B cell (primary cell): Measurements from ENCODE around the gene SCN8A. TPM values are rescaled to one million over a fixed set of nuclear protein-coding genes. Genes with fewer than 3 reads are reported as not detected.

Experiments
- ATAC-seq: fragments of 200-7000 bp; cut with Tn5 transposase; one replicate; pipeline ENCODE4 v1.10.0; 2021; ENCODE audit warnings: low read depth, mild to moderate bottlenecking, moderate number of reproducible peaks, moderate library complexity
- CTCF ChIA-PET: fragments of 350-600 bp; sonication (Branson Sonifier 250); formaldehyde crosslinking; loops from one replicate; lab custom pipeline; 2021; ENCODE audit warnings: antibody characterized with exemption, inconsistent platforms; lab: Charles Lee
- POLR2A ChIA-PET: fragments of 350-600 bp; sonication (Branson Sonifier 250); formaldehyde crosslinking; loops from one replicate; lab custom pipeline; 2021; ENCODE audit warnings: antibody characterized with exemption; lab: Charles Lee
- DNase-seq: peaks from one replicate; pipeline ENCODE4 v3.0.0; 2013
- H2AFZ ChIP-seq: 2 replicates; pipeline ENCODE4 v1.6.1; 2012; ENCODE audit warnings: mild to moderate bottlenecking, low read depth, low read length; ENCODE audit not compliant: insufficient read depth, poor library complexity, severe bottlenecking
- H3K27ac ChIP-seq, 2 donors: 1 replicate in 1 of 2; 2 replicates in 1 of 2; pipeline ENCODE4 v1.5.1; 2012 to 2013; ENCODE audit warnings: low read length in 2 of 2, mild to moderate bottlenecking in 2 of 2, moderate library complexity in 1 of 2
- H3K27me3 ChIP-seq, 4 experiments: fragments of 200-600 bp in 1 of 4; sonication (generic) in 1 of 4; replicated peaks in 1 of 4; 1 replicate in 2 of 4; 2 replicates in 2 of 4; pipeline versions ENCODE4 v1.6.1 to v1.7.0; 2013 to 2016; ENCODE audit warnings: low read length in 3 of 4, mild to moderate bottlenecking in 2 of 4, mixed read lengths in 1 of 4, moderate library complexity in 1 of 4; ENCODE audit not compliant: insufficient read depth in 4 of 4, control insufficient read depth in 3 of 4; ENCODE audit errors: control extremely low read depth in 1 of 4
- H3K36me3 ChIP-seq, 2 experiments: replicated peaks in 1 of 2; 1 replicate in 1 of 2; 2 replicates in 1 of 2; pipeline versions ENCODE4 v1.6.1 to v1.7.1; 2013; ENCODE audit warnings: low read length in 1 of 2; ENCODE audit not compliant: insufficient read depth in 2 of 2, control insufficient read depth in 1 of 2; ENCODE audit errors: control extremely low read depth in 1 of 2, extremely low read depth in 1 of 2
- H3K4me1 ChIP-seq, 2 donors: fragments of 200-600 bp in 1 of 2; sonication (generic) in 1 of 2; 1 replicate in 1 of 2; 2 replicates in 1 of 2; pipeline versions ENCODE4 v1.5.1 to v1.6.1; 2013 to 2017; ENCODE audit warnings: low read length in 2 of 2; ENCODE audit not compliant: control insufficient read depth in 2 of 2, insufficient read depth in 2 of 2
- H3K4me2 ChIP-seq: replicated peaks from 2 replicates; pipeline ENCODE3; 2012; ENCODE audit warnings: mild to moderate bottlenecking, low read depth, low read length; ENCODE audit not compliant: poor library complexity, severe bottlenecking
- H3K4me3 ChIP-seq, 5 experiments: fragments of 200-600 bp in 1 of 5; sonication (generic) in 1 of 5; 1 replicate in 3 of 5; 2 replicates in 2 of 5; pipeline versions ENCODE4 v1.5.1 to v1.7.0; 2011 to 2016; ENCODE audit warnings: low read length in 4 of 5, mild to moderate bottlenecking in 4 of 5, low read depth in 2 of 5, control low read depth in 1 of 5, moderate library complexity in 1 of 5; ENCODE audit not compliant: insufficient read depth in 1 of 5; ENCODE audit errors: control extremely low read depth in 1 of 5, extremely low read depth in 1 of 5
- H3K79me2 ChIP-seq: fragments of 200-600 bp; sonication (generic); one replicate; pipeline ENCODE4 v1.6.0; 2016; ENCODE audit warnings: low read length; ENCODE audit not compliant: control insufficient read depth, insufficient read depth
- H3K9ac ChIP-seq: fragments of 200-600 bp; sonication (generic); 2 replicates; pipeline ENCODE4 v1.6.1; 2017; ENCODE audit warnings: mild to moderate bottlenecking, low read length, moderate library complexity
- H3K9me3 ChIP-seq, 3 donors: one replicate each; pipeline versions ENCODE4 v1.6.1 to v1.7.1; 2013; ENCODE audit warnings: low read length in 2 of 3; ENCODE audit not compliant: control insufficient read depth in 2 of 3, insufficient read depth in 1 of 3; ENCODE audit errors: control extremely low read depth in 1 of 3
- H4K20me1 ChIP-seq: 2 replicates; pipeline ENCODE4 v1.6.0; 2012; ENCODE audit warnings: mild to moderate bottlenecking, low read length; ENCODE audit not compliant: insufficient read depth, control insufficient read depth, poor library complexity, severe bottlenecking
- H3K27ac Mint-ChIP-seq: one replicate; pipeline ENCODE4 v1.8.0; 2021; ENCODE audit warnings: mixed read lengths
- H3K27me3 Mint-ChIP-seq: one replicate; pipeline ENCODE4 v1.8.0; 2021; ENCODE audit warnings: mixed read lengths
- H3K4me1 Mint-ChIP-seq: one replicate; pipeline ENCODE4 v1.8.0; 2021; ENCODE audit warnings: mixed read lengths
- H3K4me3 Mint-ChIP-seq: one replicate; pipeline ENCODE4 v1.8.0; 2021; ENCODE audit warnings: mixed read lengths
- H3K9me3 Mint-ChIP-seq: one replicate; pipeline ENCODE4 v1.8.0; 2022; ENCODE audit warnings: mixed read lengths; ENCODE audit not compliant: insufficient read depth
- CTCF ChIP-seq: fragments of 200-600 bp; IDR thresholded peaks from one replicate; pipeline ENCODE4 v1.8.0; 2022; ENCODE audit warnings: antibody characterized with exemption, mild to moderate bottlenecking
- EZH2 ChIP-seq: IDR thresholded peaks from 2 replicates; pipeline ENCODE4 v1.6.1; 2012; ENCODE audit warnings: borderline replicate concordance, low read depth, mild to moderate bottlenecking, moderate library complexity, low read length; ENCODE audit not compliant: insufficient read depth, poor library complexity, severe bottlenecking
- WGBS: methylation state at CpG from one replicate; pipeline ENCODE4 v1.1.5; 2013; ENCODE audit warnings: missing lambda C conversion rate; ENCODE audit not compliant: insufficient coverage; 5-methylcytosine and 5-hydroxymethylcytosine counted together
- intact Hi-C: fragments of 100-400 bp; cut with micrococcal nuclease; formaldehyde crosslinking; loops from one replicate; pipeline ENCODE4 v1.10.0; 2022
- polyA plus RNA-seq: library from polyadenylated mRNA; depleted of rRNA; stranded (reverse); fragments of >200 nt; gene quantifications from 2 replicates; pipeline ENCODE4 v1.2.3, GENCODE V29; 2012
- total RNA-seq, 2 donors: library from RNA; stranded (reverse); fragments of 120-200 nt in 1 of 2; gene quantifications; 1 replicate in 1 of 2; 2 replicates in 1 of 2; pipeline versions ENCODE4 v1.2.3 to v1.2.4, GENCODE V29; 2013 to 2022

The SCN8A gene
- total and polyA plus RNA-seq, 2 donors (not counting 1 experiment from before 2014, with no cell fraction given): 0.78 to 1.0 TPM

- no peak overlapping the region for H3K4me2 ChIP-seq
- H2AFZ ChIP-seq: no peak overlapping the region
- H3K9me3 ChIP-seq: no peaks in the 10 kb centered on the region
- 98% methylated on average over 4 of the region's 5 CpGs for WGBS
- H3K4me3 ChIP-seq: no peak overlapping the region
- no peak overlapping the region for H3K27ac ChIP-seq
- TF ChIP-seq EZH2 (no peak), CTCF (no peak)
- H3K36me3 ChIP-seq: no peaks in the 10 kb centered on the region
- Mint-ChIP-seq H3K27me3 (peaks cover 19% of the 10 kb centered on the region), H3K27ac (no peak overlapping the region), H3K4me1 (no peaks in the 10 kb centered on the region), H3K4me3 (no peak overlapping the region), H3K9me3 (no peaks in the 10 kb centered on the region)
- ATAC-seq (no peak), DNase-seq (no peak)
- H4K20me1 ChIP-seq: no peaks in the 10 kb centered on the region
- no peaks in the 10 kb centered on the region for H3K27me3 ChIP-seq
- no peak overlapping the region for H3K9ac ChIP-seq
- H3K4me1 ChIP-seq: no peaks in the 10 kb centered on the region
- ChIA-PET POLR2A (no interaction called here), CTCF (interaction anchor here (0.7 kb wide), 1 partner anchor 41 kb away, joined by 3 read pairs; no protein-coding TSS in a partner anchor)
- intact Hi-C loops: no loop called here
- no peaks in the 10 kb centered on the region for H3K79me2 ChIP-seq
These were observed 188.8 kb downstream of the SCN8A start for GRCh38 chr12:51779876-51780275.

- no peak for DNase-seq
- ChIA-PET CTCF (no interaction called here), POLR2A (no interaction called here)
- H4K20me1 ChIP-seq: no peaks in the 10 kb centered on the region
- intact Hi-C loops: no loop called here
- Mint-ChIP-seq H3K4me1 (no peaks in the 10 kb centered on the region), H3K9me3 (no peaks in the 10 kb centered on the region), H3K27ac (no peak overlapping the region), H3K4me3 (no peak overlapping the region), H3K27me3 (peaks cover 8% of the 10 kb centered on the region)
- no peaks in the 10 kb centered on the region for H3K79me2 ChIP-seq
- no peak overlapping the region for H2AFZ ChIP-seq
- H3K9ac ChIP-seq: no peak overlapping the region
- H3K27me3 ChIP-seq: no peaks in the 10 kb centered on the region
- no peak overlapping the region for H3K4me2 ChIP-seq
- TF ChIP-seq CTCF (no peak), EZH2 (no peak)
- 63% methylated on average over 1 of the region's 3 CpGs for WGBS
- no peak for ATAC-seq
- no peak overlapping the region for H3K4me3 ChIP-seq
- no peaks in the 10 kb centered on the region for H3K9me3 ChIP-seq
- no peak overlapping the region for H3K27ac ChIP-seq
- H3K36me3 ChIP-seq: no peaks in the 10 kb centered on the region
- H3K4me1 ChIP-seq: no peaks in the 10 kb centered on the region
These were observed 193.7 kb downstream of the SCN8A start for GRCh38 chr12:51784688-51785087.
